PFSK-1 (cell line): Measurements from ENCODE around the gene CD276.

Source experiments
- FOXP2 ChIP-seq: optimal IDR thresholded peaks from 2 replicates; pipeline ENCODE3; 2011; ENCODE audit warnings: borderline replicate concordance, control low read depth, inconsistent platforms; ENCODE audit not compliant: insufficient read depth; ENCODE audit errors: extremely low read length, extremely low read depth
- POLR2AphosphoS5 ChIP-seq: IDR thresholded peaks from 2 replicates; pipeline ENCODE4 v1.6.1; 2012; ENCODE audit warnings: low read depth, mild to moderate bottlenecking, control low read depth, low read length, moderate library complexity
- SIN3A ChIP-seq: IDR thresholded peaks from 2 replicates; pipeline ENCODE4 v1.6.1; 2012; ENCODE audit warnings: mild to moderate bottlenecking, low read length, moderate library complexity, borderline replicate concordance; ENCODE audit not compliant: insufficient read depth
- TAF1 ChIP-seq: IDR thresholded peaks from 2 replicates; pipeline ENCODE4 v1.6.1; 2012; ENCODE audit warnings: low read length, control low read depth, borderline replicate concordance; ENCODE audit not compliant: insufficient read depth
- TF ChIP-seq, protein P1 (sequence below), 2 experiments: IDR thresholded peaks; 2 replicates each; pipeline versions ENCODE4 v1.6.1 to v1.8.0; 2011 to 2012; ENCODE audit warnings: low read depth in 2 of 2, low read length in 2 of 2, control low read depth in 1 of 2, inconsistent platforms in 1 of 2, mild to moderate bottlenecking in 1 of 2, moderate library complexity in 1 of 2; ENCODE audit not compliant: insufficient read depth in 1 of 2

The CD276 gene

DNA sequence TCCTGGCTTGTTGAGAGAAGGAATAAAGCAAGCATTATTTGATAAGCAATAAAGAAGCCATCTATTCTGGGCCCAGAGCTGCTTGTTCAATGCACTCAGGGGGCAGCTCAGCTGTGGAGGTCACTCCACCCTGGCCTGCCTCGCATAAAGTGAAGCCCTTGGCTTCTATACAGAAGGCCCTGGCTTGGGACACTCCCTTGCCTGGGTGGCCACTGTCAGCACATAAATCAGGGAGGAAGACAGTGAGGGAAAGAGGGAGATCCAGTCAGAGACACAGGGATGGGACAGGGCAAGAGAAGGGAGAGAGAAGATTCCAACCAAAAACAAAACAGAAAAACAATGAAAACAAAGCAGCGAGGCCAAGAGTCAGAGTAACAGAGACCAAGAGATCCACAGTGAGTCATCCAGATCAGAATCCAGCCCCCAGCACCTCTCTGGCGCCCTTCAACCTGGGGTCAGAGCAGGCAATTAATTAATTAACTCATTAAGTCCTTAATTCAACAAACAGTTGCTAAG is 57.2 kb downstream of the CD276 start:
- TF ChIP-seq POLR2AphosphoS5: no peak

DNA sequence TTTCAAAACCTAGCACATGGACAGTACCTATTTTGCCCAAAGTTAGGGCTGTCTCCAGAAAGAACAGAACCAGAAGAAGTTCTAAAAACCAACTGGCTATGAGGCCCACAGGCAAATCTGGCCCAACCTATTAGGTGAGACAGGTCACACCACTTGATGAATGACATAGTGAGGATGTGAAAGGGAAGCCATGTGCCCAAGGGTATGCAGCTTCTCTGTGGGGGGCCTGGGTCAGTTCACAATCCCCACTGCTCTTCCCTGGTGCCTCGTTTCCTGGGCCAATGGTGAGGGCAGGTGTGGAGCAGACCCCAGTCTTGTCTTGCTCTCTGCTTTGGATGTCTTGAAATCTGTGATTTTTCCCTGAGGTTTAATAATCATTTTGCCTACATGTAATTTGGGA is 60.1 kb downstream of the CD276 start:
- TF ChIP-seq, protein P1, sequence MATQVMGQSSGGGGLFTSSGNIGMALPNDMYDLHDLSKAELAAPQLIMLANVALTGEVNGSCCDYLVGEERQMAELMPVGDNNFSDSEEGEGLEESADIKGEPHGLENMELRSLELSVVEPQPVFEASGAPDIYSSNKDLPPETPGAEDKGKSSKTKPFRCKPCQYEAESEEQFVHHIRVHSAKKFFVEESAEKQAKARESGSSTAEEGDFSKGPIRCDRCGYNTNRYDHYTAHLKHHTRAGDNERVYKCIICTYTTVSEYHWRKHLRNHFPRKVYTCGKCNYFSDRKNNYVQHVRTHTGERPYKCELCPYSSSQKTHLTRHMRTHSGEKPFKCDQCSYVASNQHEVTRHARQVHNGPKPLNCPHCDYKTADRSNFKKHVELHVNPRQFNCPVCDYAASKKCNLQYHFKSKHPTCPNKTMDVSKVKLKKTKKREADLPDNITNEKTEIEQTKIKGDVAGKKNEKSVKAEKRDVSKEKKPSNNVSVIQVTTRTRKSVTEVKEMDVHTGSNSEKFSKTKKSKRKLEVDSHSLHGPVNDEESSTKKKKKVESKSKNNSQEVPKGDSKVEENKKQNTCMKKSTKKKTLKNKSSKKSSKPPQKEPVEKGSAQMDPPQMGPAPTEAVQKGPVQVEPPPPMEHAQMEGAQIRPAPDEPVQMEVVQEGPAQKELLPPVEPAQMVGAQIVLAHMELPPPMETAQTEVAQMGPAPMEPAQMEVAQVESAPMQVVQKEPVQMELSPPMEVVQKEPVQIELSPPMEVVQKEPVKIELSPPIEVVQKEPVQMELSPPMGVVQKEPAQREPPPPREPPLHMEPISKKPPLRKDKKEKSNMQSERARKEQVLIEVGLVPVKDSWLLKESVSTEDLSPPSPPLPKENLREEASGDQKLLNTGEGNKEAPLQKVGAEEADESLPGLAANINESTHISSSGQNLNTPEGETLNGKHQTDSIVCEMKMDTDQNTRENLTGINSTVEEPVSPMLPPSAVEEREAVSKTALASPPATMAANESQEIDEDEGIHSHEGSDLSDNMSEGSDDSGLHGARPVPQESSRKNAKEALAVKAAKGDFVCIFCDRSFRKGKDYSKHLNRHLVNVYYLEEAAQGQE (IDR thresholded peaks at IDR 0.05; ENCODE audit: insufficient read depth in 1 of 2, low read depth in 2 of 2, low read length in 2 of 2): no peak
- TF ChIP-seq POLR2AphosphoS5: no peak
- TF ChIP-seq SIN3A: no peak
- TF ChIP-seq TAF1: no peak
- TF ChIP-seq FOXP2: no peak

DNA sequence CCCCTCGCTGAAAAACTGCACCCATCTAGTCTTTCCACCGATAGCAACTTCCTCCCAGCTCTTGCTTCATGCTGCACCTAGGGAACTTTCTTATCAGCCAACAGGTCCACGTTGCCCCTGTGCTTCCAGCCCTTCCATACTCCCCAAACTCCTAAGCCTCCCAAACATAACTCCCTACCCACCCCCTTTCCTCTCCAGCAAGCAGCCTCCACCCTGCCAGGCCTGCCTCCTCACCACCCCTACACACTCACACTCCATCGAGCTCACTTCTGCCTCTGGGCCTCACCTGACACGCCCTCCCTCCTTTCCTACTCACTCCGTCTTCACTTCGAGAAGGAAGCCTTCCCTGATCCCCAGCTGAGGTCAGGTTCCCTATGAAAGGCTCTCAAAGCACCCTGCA is 60.9 kb downstream of the CD276 start:
- TF ChIP-seq POLR2AphosphoS5: no peak
- no peak for TF ChIP-seq TAF1
- TF ChIP-seq, protein P1 (IDR thresholded peaks at IDR 0.05; ENCODE audit: insufficient read depth in 1 of 2, low read depth in 2 of 2, low read length in 2 of 2): no peak
- TF ChIP-seq SIN3A: no peak
- TF ChIP-seq FOXP2: no peak

DNA sequence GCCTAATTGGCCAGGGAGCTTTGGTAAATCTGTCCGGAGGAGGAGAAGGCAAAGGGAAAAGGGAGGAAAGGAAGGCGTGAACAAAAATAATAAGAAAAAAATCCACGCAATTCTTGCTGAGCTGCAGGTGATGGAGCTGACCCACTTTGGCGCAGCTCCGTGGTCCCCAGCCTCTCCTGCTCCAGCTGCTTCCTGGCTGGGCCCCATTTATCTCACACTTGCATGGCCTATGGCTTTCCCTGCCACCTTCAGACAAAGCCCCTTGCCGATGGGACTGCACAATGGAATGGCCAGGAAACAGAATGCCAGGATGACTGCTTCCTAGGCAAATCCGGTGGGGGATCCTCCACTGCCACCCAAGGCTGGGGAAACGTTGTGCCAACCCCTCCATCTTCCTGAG is 62.1 kb downstream of the CD276 start:
- TF ChIP-seq FOXP2: no peak
- TF ChIP-seq, protein P1 (IDR thresholded peaks at IDR 0.05; ENCODE audit: insufficient read depth in 1 of 2, low read depth in 2 of 2, low read length in 2 of 2): no peak

DNA sequence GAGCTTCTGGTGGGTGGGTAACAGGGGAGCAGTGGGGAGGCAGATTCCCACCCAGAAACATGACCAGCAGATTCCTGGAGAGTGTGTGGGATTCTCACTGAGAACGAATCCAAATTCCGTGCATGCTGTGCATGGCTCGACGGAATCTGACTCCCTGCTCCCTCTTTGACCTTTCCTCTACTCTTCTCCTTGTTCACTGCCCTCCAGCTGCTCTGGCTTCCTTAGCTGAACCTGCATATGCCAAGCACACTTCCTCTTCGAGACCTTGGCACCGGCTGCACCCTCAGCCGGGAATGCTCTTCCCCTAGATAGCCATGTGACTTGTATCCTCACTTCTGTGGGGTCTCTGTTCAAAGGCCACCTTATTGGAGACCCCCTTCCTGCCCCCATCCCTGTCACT is 62.7 kb downstream of the CD276 start:
- no peak for TF ChIP-seq SIN3A

DNA sequence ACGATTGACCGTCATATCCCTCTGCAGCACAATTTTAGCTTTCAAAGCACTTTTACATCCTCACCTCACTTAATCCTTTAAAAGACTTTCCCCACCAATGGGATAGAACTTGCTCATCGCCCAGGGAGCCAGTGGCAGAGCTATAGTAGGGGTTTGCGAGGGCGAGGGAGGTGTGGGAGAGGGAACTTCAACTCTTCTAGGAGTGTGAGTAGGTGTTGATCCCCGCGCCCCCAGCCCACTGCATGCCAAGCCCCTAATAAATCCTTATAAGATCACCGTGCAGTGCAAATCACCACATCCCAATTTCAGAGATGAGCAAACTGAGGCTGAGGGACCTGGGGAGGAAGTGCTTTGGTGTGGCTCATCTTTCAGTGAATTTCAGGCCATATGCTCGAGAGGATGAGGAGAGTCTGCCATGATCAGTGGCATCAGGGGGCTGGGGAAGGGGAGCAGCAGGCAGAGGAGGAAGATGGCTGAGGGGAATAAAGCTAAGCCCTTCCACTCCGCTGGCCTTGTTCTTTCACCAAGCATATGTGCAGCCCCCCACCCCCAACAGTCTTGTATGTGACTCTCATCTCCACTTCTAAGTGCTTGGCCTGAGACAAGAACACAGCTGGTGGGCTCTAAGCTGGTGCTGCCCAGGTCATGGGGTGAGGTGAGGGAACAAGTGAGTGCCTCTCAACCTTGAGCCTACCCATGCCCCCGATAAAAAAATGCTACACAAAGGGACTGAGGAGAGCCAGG is 63.8 kb downstream of the CD276 start:
- no peak for TF ChIP-seq POLR2AphosphoS5
- no peak for TF ChIP-seq FOXP2
- TF ChIP-seq, protein P1 (IDR thresholded peaks at IDR 0.05; ENCODE audit: insufficient read depth in 1 of 2, low read depth in 2 of 2, low read length in 2 of 2): no peak
- TF ChIP-seq TAF1: no peak
- no peak for TF ChIP-seq SIN3A
